ENCODE measurements around the gene CDK7.
"Not testable (repeated sequence)": the region's sequence is repeated elsewhere in the genome, so short reads cannot be mapped to it uniquely, and the experiment has no call there.

CDK7 gene

GRCh38 chr5:69250593-69250992, 15.9 kb downstream of the CDK7 start:
- Histone ChIP-seq H2AFZ (no peak overlapping the region), H3K36me3 (ENCODE audit: control insufficient read depth, insufficient read depth, low read length) (no peaks in the 10 kb centered on the region), H3K4me3 (ENCODE audit: low read depth, low read length) (no peak overlapping the region), H3K79me2 (peaks cover 40% of the 10 kb centered on the region), H3K9me3 (ENCODE audit: control insufficient read depth, low read length) (no peaks in the 10 kb centered on the region), H3K4me1 (no peaks in the 10 kb centered on the region), H3K9ac (no peak overlapping the region), H3K27ac (no peak overlapping the region), H3K4me2 (ENCODE audit: low read length) (no peak overlapping the region), H3K27me3 (ENCODE audit: control insufficient read depth, insufficient read depth, low read length) (no peaks in the 10 kb centered on the region)
- TF ChIP-seq, protein P1, sequence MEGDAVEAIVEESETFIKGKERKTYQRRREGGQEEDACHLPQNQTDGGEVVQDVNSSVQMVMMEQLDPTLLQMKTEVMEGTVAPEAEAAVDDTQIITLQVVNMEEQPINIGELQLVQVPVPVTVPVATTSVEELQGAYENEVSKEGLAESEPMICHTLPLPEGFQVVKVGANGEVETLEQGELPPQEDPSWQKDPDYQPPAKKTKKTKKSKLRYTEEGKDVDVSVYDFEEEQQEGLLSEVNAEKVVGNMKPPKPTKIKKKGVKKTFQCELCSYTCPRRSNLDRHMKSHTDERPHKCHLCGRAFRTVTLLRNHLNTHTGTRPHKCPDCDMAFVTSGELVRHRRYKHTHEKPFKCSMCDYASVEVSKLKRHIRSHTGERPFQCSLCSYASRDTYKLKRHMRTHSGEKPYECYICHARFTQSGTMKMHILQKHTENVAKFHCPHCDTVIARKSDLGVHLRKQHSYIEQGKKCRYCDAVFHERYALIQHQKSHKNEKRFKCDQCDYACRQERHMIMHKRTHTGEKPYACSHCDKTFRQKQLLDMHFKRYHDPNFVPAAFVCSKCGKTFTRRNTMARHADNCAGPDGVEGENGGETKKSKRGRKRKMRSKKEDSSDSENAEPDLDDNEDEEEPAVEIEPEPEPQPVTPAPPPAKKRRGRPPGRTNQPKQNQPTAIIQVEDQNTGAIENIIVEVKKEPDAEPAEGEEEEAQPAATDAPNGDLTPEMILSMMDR (IDR thresholded peaks at IDR 0.05), result no peak

DNA sequence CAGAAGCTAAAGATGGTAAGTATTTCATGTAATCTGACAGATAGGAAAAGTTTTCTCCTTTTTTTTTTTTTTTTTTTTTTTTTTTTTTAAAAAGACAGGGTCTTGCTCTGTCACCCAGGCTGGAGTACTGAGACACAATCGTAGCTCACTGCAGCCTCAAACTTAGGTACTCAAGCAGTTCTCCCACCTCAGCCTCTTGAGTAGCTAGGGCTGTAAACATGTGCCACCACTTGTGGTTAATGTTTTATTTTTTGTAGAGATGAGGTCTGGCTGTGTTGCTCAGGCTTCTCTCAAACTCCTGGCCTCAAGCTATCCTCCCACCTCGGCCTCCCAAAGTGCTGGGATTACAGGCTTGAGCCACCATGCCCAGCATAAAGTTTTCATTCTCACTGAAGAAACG, 17.8 kb downstream of the CDK7 start:
- H3K27me3 ChIP-seq (ENCODE audit: control insufficient read depth, insufficient read depth, low read length), result no peaks in the 10 kb centered on the region
- no peak overlapping the region for H3K4me2 ChIP-seq (ENCODE audit: low read length)
- H3K9me3 ChIP-seq (ENCODE audit: control insufficient read depth, low read length), result no peaks in the 10 kb centered on the region
- H3K36me3 ChIP-seq (ENCODE audit: control insufficient read depth, insufficient read depth, low read length), result no peaks in the 10 kb centered on the region
- H3K4me1 ChIP-seq, result no peaks in the 10 kb centered on the region
- H3K4me3 ChIP-seq (ENCODE audit: low read depth, low read length), result no peak overlapping the region
- peaks cover 34% of the 10 kb centered on the region for H3K79me2 ChIP-seq
- TF ChIP-seq, protein P1 (IDR thresholded peaks at IDR 0.05), result no peak
- no peak overlapping the region for H3K9ac ChIP-seq
- no peak overlapping the region for H3K27ac ChIP-seq
- no peak overlapping the region for H2AFZ ChIP-seq

DNA sequence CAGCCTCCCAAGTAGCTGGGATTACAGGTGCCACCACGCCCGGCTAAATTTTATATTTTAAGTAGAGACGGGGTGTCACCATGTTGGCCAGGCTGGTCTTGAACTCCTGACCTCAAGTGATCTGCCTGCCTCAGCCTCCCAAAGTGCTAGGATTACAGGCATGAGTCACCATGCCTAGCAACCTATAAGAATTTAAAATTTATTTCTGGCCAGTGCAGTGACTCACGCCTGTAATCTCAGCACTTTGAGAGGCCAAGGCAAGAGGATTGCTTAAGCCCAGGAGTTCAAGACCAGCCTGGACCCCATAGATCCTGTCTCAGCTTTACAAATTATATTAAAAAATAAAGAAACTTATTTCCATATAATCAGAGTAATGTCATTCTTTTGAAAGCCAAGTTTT, 21.3 kb downstream of the CDK7 start:
- not testable (repeated sequence) for H3K4me3 ChIP-seq (ENCODE audit: low read depth, low read length); H2AFZ ChIP-seq; H3K79me2 ChIP-seq; H3K27ac ChIP-seq; H3K9ac ChIP-seq; H3K27me3 ChIP-seq (ENCODE audit: control insufficient read depth, insufficient read depth, low read length); H3K9me3 ChIP-seq (ENCODE audit: control insufficient read depth, low read length); H3K4me2 ChIP-seq (ENCODE audit: low read length); H3K4me1 ChIP-seq; H3K36me3 ChIP-seq (ENCODE audit: control insufficient read depth, insufficient read depth, low read length)

GRCh38 chr5:69257577-69257976, 22.9 kb downstream of the CDK7 start:
- TF ChIP-seq, protein P1 (IDR thresholded peaks at IDR 0.05), result no peak
- Histone ChIP-seq H3K4me3 (ENCODE audit: low read depth, low read length) (no peak overlapping the region), H3K27me3 (ENCODE audit: control insufficient read depth, insufficient read depth, low read length) (no peaks in the 10 kb centered on the region), H3K9me3 (ENCODE audit: control insufficient read depth, low read length) (no peaks in the 10 kb centered on the region), H2AFZ (no peak overlapping the region), H3K79me2 (no peaks in the 10 kb centered on the region), H3K4me2 (ENCODE audit: low read length) (no peak overlapping the region), H3K9ac (no peak overlapping the region), H3K4me1 (no peaks in the 10 kb centered on the region), H3K27ac (no peak overlapping the region), H3K36me3 (ENCODE audit: control insufficient read depth, insufficient read depth, low read length) (no peaks in the 10 kb centered on the region)

GRCh38 chr5:69261034-69261433, 26.3 kb downstream of the CDK7 start:
- Histone ChIP-seq H3K9me3 (ENCODE audit: control insufficient read depth, low read length) (no peaks in the 10 kb centered on the region), H3K79me2 (no peaks in the 10 kb centered on the region), H3K4me2 (ENCODE audit: low read length) (no peak overlapping the region), H2AFZ (no peak overlapping the region), H3K27ac (no peak overlapping the region), H3K4me1 (no peaks in the 10 kb centered on the region), H3K4me3 (ENCODE audit: low read depth, low read length) (no peak overlapping the region), H3K36me3 (ENCODE audit: control insufficient read depth, insufficient read depth, low read length) (no peaks in the 10 kb centered on the region), H3K9ac (no peak overlapping the region), H3K27me3 (ENCODE audit: control insufficient read depth, insufficient read depth, low read length) (no peaks in the 10 kb centered on the region)
- TF ChIP-seq, protein P1 (IDR thresholded peaks at IDR 0.05), result no peak

Measured in parathyroid adenoma (tissue), 2 donors.